MCF 10A (cell line): ENCODE measurements around the gene IL17RD. TPM values are rescaled to one million over a fixed set of nuclear protein-coding genes. Genes with fewer than 3 reads are reported as not detected.

Source experiments
- BruUV-seq: library from RNA; stranded (reverse); fragments of 400-500 nt; replicated peaks from 2 replicates; lab custom pipeline; 2021; lab: Mats Ljungman, UMichigan
- CTCF ChIA-PET: fragments of 300-600 bp; sonication (Branson Sonifier 250); formaldehyde crosslinking; extraction: SDS; loops from one replicate; lab custom pipeline; 2021; ENCODE audit warnings: antibody characterized with exemption, inconsistent platforms; lab: Yijun Ruan, JAX
- POLR2A ChIA-PET: fragments of 300-600, 350-650 bp; sonication (Branson Sonifier 250); formaldehyde crosslinking; extraction: SDS; loops from one replicate; lab custom pipeline; 2020; ENCODE audit warnings: antibody characterized with exemption, inconsistent platforms; lab: Yijun Ruan, JAX
- DNase-seq: peaks from one replicate; pipeline ENCODE4 v3.0.0-alpha.2; 2018; ENCODE audit not compliant: unreplicated experiment
- H3K27ac Mint-ChIP-seq: one replicate; pipeline ENCODE4 v1.8.0; 2022; ENCODE audit warnings: mild to moderate bottlenecking, low read depth, mixed read lengths; ENCODE audit not compliant: unreplicated experiment
- H3K27me3 Mint-ChIP-seq: one replicate; pipeline ENCODE4 v1.8.0; 2022; ENCODE audit warnings: mixed read lengths; ENCODE audit not compliant: insufficient read depth, unreplicated experiment
- H3K36me3 Mint-ChIP-seq: one replicate; pipeline ENCODE4 v1.8.0; 2022; ENCODE audit warnings: mild to moderate bottlenecking, moderate library complexity, mixed read lengths; ENCODE audit not compliant: insufficient read depth, unreplicated experiment
- H3K4me1 Mint-ChIP-seq: one replicate; pipeline ENCODE4 v1.8.0; 2022; ENCODE audit warnings: mixed read lengths; ENCODE audit not compliant: insufficient read depth, unreplicated experiment
- H3K4me3 Mint-ChIP-seq: one replicate; pipeline ENCODE4 v1.8.0; 2022; ENCODE audit warnings: mild to moderate bottlenecking, moderate library complexity, mixed read lengths; ENCODE audit not compliant: unreplicated experiment
- H3K9me3 Mint-ChIP-seq: one replicate; pipeline ENCODE4 v1.8.0; 2022; ENCODE audit warnings: mixed read lengths; ENCODE audit not compliant: unreplicated experiment
- intact Hi-C: fragments of 100-400 bp; cut with micrococcal nuclease; formaldehyde crosslinking; loops from 2 replicates; pipeline ENCODE4 v1.14.1; 2022
- total RNA-seq: library from RNA; stranded (reverse); gene quantifications from 2 replicates; pipeline ENCODE4 v1.2.3, GENCODE V29; 2022
- TF ChIP-seq, protein P1 (sequence below): fragments of 200-600 bp; IDR thresholded peaks from one replicate; pipeline ENCODE4 v1.8.0; 2022; ENCODE audit warnings: antibody characterized with exemption, mild to moderate bottlenecking; ENCODE audit not compliant: unreplicated experiment

IL17RD gene
- total RNA-seq, 1 experiment from 2014 or later, result 1.2 TPM

- Mint-ChIP-seq H3K27ac (no peak overlapping the region), H3K27me3 (no peaks in the 10 kb centered on the region), H3K4me1 (no peaks in the 10 kb centered on the region), H3K4me3 (no peak overlapping the region), H3K36me3 (peaks cover 6% of the 10 kb centered on the region), H3K9me3 (no peaks in the 10 kb centered on the region)
- DNase-seq, result no peak
- intact Hi-C loops, result no loop called here
- BruUV-seq, result no TSS peak
- ChIA-PET POLR2A (interaction anchor here (0.9 kb wide), 1 partner anchor 118 kb away, joined by 3 read pairs; no protein-coding TSS in a partner anchor), CTCF (interaction anchor here (0.8 to 4.3 kb wide), 4 partner anchors 9 to 311 kb away, joined by 3 to 30 read pairs (median 5); no protein-coding TSS in a partner anchor)
- TF ChIP-seq, protein P1, sequence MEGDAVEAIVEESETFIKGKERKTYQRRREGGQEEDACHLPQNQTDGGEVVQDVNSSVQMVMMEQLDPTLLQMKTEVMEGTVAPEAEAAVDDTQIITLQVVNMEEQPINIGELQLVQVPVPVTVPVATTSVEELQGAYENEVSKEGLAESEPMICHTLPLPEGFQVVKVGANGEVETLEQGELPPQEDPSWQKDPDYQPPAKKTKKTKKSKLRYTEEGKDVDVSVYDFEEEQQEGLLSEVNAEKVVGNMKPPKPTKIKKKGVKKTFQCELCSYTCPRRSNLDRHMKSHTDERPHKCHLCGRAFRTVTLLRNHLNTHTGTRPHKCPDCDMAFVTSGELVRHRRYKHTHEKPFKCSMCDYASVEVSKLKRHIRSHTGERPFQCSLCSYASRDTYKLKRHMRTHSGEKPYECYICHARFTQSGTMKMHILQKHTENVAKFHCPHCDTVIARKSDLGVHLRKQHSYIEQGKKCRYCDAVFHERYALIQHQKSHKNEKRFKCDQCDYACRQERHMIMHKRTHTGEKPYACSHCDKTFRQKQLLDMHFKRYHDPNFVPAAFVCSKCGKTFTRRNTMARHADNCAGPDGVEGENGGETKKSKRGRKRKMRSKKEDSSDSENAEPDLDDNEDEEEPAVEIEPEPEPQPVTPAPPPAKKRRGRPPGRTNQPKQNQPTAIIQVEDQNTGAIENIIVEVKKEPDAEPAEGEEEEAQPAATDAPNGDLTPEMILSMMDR, result no peak
These were observed 54.9 kb downstream of the IL17RD start for GRCh38 chr3:57110214-57110613.

GRCh38 chr3:57109437-57110199, 55.5 kb downstream of the IL17RD start:
- BruUV-seq, result no TSS peak
- no peak overlapping the region for H3K27ac Mint-ChIP-seq
- H3K36me3 Mint-ChIP-seq, result peaks cover 6% of the 10 kb centered on the region
- intact Hi-C loops, result no loop called here
- no peak for DNase-seq
- H3K27me3 Mint-ChIP-seq, result no peaks in the 10 kb centered on the region
- POLR2A ChIA-PET, result interaction anchor here (0.9 kb wide), 1 partner anchor 117 kb away, joined by 3 read pairs; no protein-coding TSS in a partner anchor
- no peaks in the 10 kb centered on the region for H3K4me1 Mint-ChIP-seq
- H3K9me3 Mint-ChIP-seq, result no peaks in the 10 kb centered on the region
- TF ChIP-seq, protein P1, result no peak
- H3K4me3 Mint-ChIP-seq, result no peak overlapping the region
- CTCF ChIA-PET, result interaction anchor here (0.8 to 4.3 kb wide), 3 partner anchors 9 to 311 kb away, joined by 3 to 30 read pairs (median 5); no protein-coding TSS in a partner anchor

DNA sequence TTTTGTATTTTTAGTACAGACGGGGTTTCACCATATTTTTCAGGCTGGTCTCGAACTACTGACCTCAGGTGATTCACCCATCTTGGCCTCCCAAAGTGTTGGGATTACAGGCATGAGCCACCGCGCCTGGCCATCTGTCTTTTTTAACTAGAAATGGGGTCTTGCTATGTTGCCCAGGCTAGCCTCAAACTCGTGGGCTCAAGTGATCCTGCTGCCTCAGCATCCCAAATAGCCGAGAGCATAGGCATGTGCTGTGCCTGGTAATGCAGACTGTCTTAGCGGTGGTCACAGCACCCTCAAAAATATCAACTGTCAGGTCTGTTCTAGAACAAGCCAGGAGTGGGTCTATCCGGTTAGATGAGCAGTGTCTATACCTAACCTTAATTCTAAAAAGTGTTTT, 56.5 kb downstream of the IL17RD start:
- TF ChIP-seq, protein P1, result no peak
- ChIA-PET CTCF (no interaction called here), POLR2A (no interaction called here)
- intact Hi-C loops, result no loop called here
- H3K27ac Mint-ChIP-seq, result no peak overlapping the region
- H3K4me3 Mint-ChIP-seq, result no peak overlapping the region
- no peaks in the 10 kb centered on the region for H3K27me3 Mint-ChIP-seq
- no peaks in the 10 kb centered on the region for H3K4me1 Mint-ChIP-seq
- no peak for DNase-seq
- BruUV-seq, result no TSS peak
- no peaks in the 10 kb centered on the region for H3K9me3 Mint-ChIP-seq
- H3K36me3 Mint-ChIP-seq, result peaks cover 6% of the 10 kb centered on the region

DNA sequence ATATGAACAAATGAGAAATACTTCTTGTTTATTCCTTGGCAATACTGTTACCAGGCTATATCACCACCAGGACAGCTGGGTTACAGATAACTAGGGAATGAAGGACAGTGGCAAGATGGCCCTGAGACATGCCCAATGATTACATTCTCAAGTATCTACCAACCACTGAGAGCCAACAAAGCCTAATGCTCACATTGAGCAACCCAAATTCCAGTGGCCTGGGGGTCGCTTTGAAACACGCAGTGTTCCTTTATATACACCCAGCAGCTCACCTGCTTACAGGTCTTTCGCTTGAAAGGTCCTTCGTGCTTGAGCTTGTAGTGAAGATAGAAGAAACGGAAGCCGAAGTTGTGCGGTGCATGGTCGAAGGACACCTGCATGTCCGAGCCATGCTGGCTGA, 59.6 kb downstream of the IL17RD start:
- ChIA-PET POLR2A (interaction anchor here (0.6 kb wide), 1 partner anchor 11 kb away, joined by 3 read pairs; no protein-coding TSS in a partner anchor), CTCF (interaction anchor here (1.0 kb wide), 1 partner anchor 116 kb away, joined by 5 read pairs; no protein-coding TSS in a partner anchor)
- no TSS peak for BruUV-seq
- H3K4me3 Mint-ChIP-seq, result no peak overlapping the region
- H3K27me3 Mint-ChIP-seq, result no peaks in the 10 kb centered on the region
- TF ChIP-seq, protein P1, result no peak
- no peak for DNase-seq
- H3K9me3 Mint-ChIP-seq, result no peaks in the 10 kb centered on the region
- no peak overlapping the region for H3K27ac Mint-ChIP-seq
- intact Hi-C loops, result no loop called here
- peaks cover 6% of the 10 kb centered on the region for H3K36me3 Mint-ChIP-seq
- no peaks in the 10 kb centered on the region for H3K4me1 Mint-ChIP-seq
